ENCODE data around the gene RIF1. TPM values are rescaled to one million over a fixed set of nuclear protein-coding genes. Genes with fewer than 3 reads are reported as not detected.

The RIF1 gene
- total and polyA plus RNA-seq, 9 of the 15 experiments (the other 6 are each of a cell fraction or from before 2014, with no cell fraction given) = 11.0 to 109 (median 44.2) TPM

DNA sequence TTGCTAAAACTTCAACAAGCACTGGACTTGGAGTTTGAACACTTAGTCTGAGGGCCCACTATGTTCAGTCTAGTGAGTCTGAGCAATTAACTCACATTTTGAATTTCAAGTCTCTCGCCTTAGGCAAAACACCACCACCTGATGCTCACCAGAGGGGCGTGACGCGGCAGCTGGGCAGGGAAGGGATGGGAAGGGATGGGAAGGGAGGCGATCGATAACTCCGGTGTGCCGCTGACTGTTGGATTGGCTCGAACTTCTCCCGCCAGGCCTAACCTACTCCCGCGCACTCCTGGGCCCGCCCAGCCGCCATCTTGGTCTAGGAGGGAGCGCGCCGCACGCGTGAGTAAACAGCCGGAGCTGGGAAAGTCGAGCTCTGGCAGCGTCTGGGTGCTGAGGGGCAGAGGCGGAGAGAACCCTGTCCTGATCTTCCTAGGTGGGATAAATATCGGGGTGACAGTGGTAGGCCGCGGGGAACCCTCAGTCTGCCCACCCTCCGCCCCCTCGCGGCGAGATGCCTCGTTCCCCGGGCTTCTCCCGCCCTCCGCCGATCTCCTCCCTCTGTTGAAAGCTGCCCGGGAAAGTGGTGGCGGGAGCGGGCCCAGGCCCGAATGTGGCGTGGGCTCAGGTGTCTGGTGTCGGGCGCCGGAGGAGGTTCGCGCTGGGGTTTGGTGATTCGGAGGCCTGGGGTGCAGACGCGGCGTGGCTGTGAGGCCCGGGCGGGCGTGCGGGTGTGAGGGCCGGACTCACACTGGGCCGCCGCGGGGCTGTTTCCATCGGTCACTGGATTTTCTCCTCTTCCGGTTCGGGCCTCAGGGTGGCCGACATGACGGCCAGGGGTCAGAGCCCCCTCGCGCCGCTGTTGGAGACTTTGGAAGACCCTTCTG lies at the start of gene RIF1 (continued):
- no peak for TF ChIP-seq ZNF41 (CRISPR knock-in tag; conservative IDR thresholded peaks at IDR 0.05)
- TF ChIP-seq HOXB6 (CRISPR knock-in tag; IDR thresholded peaks at IDR 0.05; ENCODE audit: borderline replicate concordance) = no peak
- TF ChIP-seq FOXK1 (CRISPR knock-in tag; IDR thresholded peaks at IDR 0.05; ENCODE audit: borderline replicate concordance) = peak; percentile 84
- TF ChIP-seq, protein P1, sequence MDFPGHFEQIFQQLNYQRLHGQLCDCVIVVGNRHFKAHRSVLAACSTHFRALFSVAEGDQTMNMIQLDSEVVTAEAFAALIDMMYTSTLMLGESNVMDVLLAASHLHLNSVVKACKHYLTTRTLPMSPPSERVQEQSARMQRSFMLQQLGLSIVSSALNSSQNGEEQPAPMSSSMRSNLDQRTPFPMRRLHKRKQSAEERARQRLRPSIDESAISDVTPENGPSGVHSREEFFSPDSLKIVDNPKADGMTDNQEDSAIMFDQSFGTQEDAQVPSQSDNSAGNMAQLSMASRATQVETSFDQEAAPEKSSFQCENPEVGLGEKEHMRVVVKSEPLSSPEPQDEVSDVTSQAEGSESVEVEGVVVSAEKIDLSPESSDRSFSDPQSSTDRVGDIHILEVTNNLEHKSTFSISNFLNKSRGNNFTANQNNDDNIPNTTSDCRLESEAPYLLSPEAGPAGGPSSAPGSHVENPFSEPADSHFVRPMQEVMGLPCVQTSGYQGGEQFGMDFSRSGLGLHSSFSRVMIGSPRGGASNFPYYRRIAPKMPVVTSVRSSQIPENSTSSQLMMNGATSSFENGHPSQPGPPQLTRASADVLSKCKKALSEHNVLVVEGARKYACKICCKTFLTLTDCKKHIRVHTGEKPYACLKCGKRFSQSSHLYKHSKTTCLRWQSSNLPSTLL (IDR thresholded peaks at IDR 0.05) = no peak
- TF ChIP-seq, protein P2, sequence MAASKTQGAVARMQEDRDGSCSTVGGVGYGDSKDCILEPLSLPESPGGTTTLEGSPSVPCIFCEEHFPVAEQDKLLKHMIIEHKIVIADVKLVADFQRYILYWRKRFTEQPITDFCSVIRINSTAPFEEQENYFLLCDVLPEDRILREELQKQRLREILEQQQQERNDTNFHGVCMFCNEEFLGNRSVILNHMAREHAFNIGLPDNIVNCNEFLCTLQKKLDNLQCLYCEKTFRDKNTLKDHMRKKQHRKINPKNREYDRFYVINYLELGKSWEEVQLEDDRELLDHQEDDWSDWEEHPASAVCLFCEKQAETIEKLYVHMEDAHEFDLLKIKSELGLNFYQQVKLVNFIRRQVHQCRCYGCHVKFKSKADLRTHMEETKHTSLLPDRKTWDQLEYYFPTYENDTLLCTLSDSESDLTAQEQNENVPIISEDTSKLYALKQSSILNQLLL (CRISPR knock-in tag; IDR thresholded peaks at IDR 0.05; ENCODE audit: borderline replicate concordance) = no peak
- no peak for TF ChIP-seq MCM5 (IDR thresholded peaks at IDR 0.05; ENCODE audit: low read depth)
- TF ChIP-seq CCAR2 (IDR thresholded peaks at IDR 0.05; ENCODE audit: low read depth, low read length) = 0 out of 2 replicates have a peak, but pooled peaks have one; percentile 90
- no peak for TF ChIP-seq ZNF780A (CRISPR knock-in tag; IDR thresholded peaks at IDR 0.05)
- no peak for TF ChIP-seq ZNF134 (CRISPR knock-in tag; conservative IDR thresholded peaks at IDR 0.05)
- no peak; the same call in 1 of the 2 replicates for TF ChIP-seq ZBTB1 (CRISPR knock-in tag; IDR thresholded peaks at IDR 0.05; ENCODE audit: borderline replicate concordance, low read depth)
- no peak for TF ChIP-seq HDAC6 (IDR thresholded peaks at IDR 0.05; ENCODE audit: low read depth, low read length)
- no peak for TF ChIP-seq NR1H2 (CRISPR knock-in tag; IDR thresholded peaks at IDR 0.05)
- no peak for TF ChIP-seq CBFA2T2 (conservative IDR thresholded peaks at IDR 0.05)
- TF ChIP-seq, protein P3, sequence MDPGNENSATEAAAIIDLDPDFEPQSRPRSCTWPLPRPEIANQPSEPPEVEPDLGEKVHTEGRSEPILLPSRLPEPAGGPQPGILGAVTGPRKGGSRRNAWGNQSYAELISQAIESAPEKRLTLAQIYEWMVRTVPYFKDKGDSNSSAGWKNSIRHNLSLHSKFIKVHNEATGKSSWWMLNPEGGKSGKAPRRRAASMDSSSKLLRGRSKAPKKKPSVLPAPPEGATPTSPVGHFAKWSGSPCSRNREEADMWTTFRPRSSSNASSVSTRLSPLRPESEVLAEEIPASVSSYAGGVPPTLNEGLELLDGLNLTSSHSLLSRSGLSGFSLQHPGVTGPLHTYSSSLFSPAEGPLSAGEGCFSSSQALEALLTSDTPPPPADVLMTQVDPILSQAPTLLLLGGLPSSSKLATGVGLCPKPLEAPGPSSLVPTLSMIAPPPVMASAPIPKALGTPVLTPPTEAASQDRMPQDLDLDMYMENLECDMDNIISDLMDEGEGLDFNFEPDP (CRISPR knock-in tag; IDR thresholded peaks at IDR 0.05) = no peak
- peak; percentile 78; the same call in 1 of the 2 replicates for TF ChIP-seq NR2C2 (CRISPR knock-in tag; IDR thresholded peaks at IDR 0.05)
- peak; percentile 83 for TF ChIP-seq NR2C2 (tag; IDR thresholded peaks at IDR 0.05)
- TF ChIP-seq, protein P4, sequence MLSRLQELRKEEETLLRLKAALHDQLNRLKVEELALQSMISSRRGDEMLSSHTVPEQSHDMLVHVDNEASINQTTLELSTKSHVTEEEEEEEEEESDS (CRISPR knock-in tag; IDR thresholded peaks at IDR 0.05) = no peak
- peak; percentile 99; the same call in 1 of the 2 replicates for TF ChIP-seq KAT7 (CRISPR knock-in tag; IDR thresholded peaks at IDR 0.05; ENCODE audit: borderline replicate concordance)
- peak; percentile 86 to 96 for TF ChIP-seq FOXA3 (CRISPR knock-in tag; conservative IDR thresholded peaks at IDR 0.05 in 1 of 2, IDR thresholded peaks at IDR 0.05 in 1 of 2)
- peak; percentile 19 for TF ChIP-seq MEIS2 (IDR thresholded peaks at IDR 0.05; ENCODE audit: partially characterized antibody)
- no peak for TF ChIP-seq PHTF2 (CRISPR knock-in tag; IDR thresholded peaks at IDR 0.05)
- TF ChIP-seq ZNF707 (CRISPR knock-in tag; conservative IDR thresholded peaks at IDR 0.05) = no peak
- no peak for TF ChIP-seq YBX1 (IDR thresholded peaks at IDR 0.05)

All from K562 (cell line).